ENCODE results near the gene EMC10. TPM values are rescaled to one million over a fixed set of nuclear protein-coding genes. Genes with fewer than 3 reads are reported as not detected.

EMC10 gene
- total and polyA plus RNA-seq, 2 donors (not counting 3 experiments of a cell fraction or from before 2014, with no cell fraction given) = 106 to 111 TPM

- Histone ChIP-seq H2AFZ (ENCODE audit: low read depth, low read length) (no peak overlapping the region), H3K4me3 (replicated peaks in 1 of 3; ENCODE audit: insufficient read depth in 1 of 3, low read depth in 1 of 3, low read length in 3 of 3) (no peak overlapping the region), H4K20me1 (replicated peaks; ENCODE audit: control insufficient read depth, extremely low read depth, insufficient read depth, low read length) (no peaks in the 10 kb centered on the region), H3K36me3 (ENCODE audit: control insufficient read depth in 2 of 2, extremely low read depth in 1 of 2, insufficient read depth in 2 of 2, low read length in 2 of 2) (no peaks in the 10 kb centered on the region), H3K79me2 (ENCODE audit: control insufficient read depth, insufficient read depth, low read length) (no peaks in the 10 kb centered on the region), H3K27me3 (ENCODE audit: control insufficient read depth in 2 of 2, insufficient read depth in 2 of 2, low read length in 2 of 2) (no peaks in the 10 kb centered on the region), H3K9me3 (replicated peaks; ENCODE audit: control insufficient read depth, insufficient read depth, low read length) (no peaks in the 10 kb centered on the region), H3K4me2 (ENCODE audit: insufficient read depth, low read length) (no peak overlapping the region), H3K27ac (ENCODE audit: insufficient read depth, low read depth, low read length) (no peak overlapping the region), H3K9ac (replicated peaks; ENCODE audit: extremely low read depth, insufficient read depth, low read length) (no peak overlapping the region), H3K9me1 (replicated peaks; ENCODE audit: control insufficient read depth, extremely low read depth, insufficient read depth, low read length) (no peaks in the 10 kb centered on the region), H3K4me1 (ENCODE audit: control insufficient read depth, extremely low read depth, insufficient read depth, low read length) (no peaks in the 10 kb centered on the region)
- BruUV-seq (replicated peaks) = no TSS peak
- DNase-seq (ENCODE audit: low read depth, low spot score) = no peak
- dilution Hi-C loops (cut with MboI; ENCODE audit: extremely low pct_ligation_motif_present, low sequenced_read_pairs) (no loop called here), intact Hi-C loops (cut with micrococcal nuclease) (no loop called here)
- TF ChIP-seq CTCF (IDR thresholded peaks at IDR 0.05; ENCODE audit: extremely low read depth in 1 of 2, insufficient read depth in 1 of 2, low read depth in 1 of 2, low read length in 2 of 2) = no peak
- TF ChIP-seq POLR2AphosphoS5 (IDR thresholded peaks at IDR 0.05; ENCODE audit: insufficient read depth, low read depth, low read length) = no peak
- no peak for TF ChIP-seq POLR2A (IDR thresholded peaks at IDR 0.05; ENCODE audit: low read depth, low read length)
- TF ChIP-seq JUN (IDR thresholded peaks at IDR 0.05; ENCODE audit: borderline replicate concordance, insufficient read depth, insufficient read length, low read depth) = no peak
- TF ChIP-seq MYC (IDR thresholded peaks at IDR 0.05; ENCODE audit: low read depth, low read length) = no peak
- TF ChIP-seq FOS (IDR thresholded peaks at IDR 0.05; ENCODE audit: borderline replicate concordance, insufficient read depth, low read length) = no peak
- TF ChIP-seq GATA2 (IDR thresholded peaks at IDR 0.05; ENCODE audit: insufficient read depth, insufficient read length, low read depth, low read length) = no peak
- TF ChIP-seq EZH2 (IDR thresholded peaks at IDR 0.05; ENCODE audit: borderline replicate concordance, low read depth, low read length, severe bottlenecking) = no peak
- FAIRE-seq = no peak
- CTCF ChIA-PET = no interaction called here
- POLR2A ChIA-PET = no interaction called here
Measured at GRCh38 chr19:50451223-50451534, 25.1 kb upstream of the EMC10 start.
